ENCODE measurements around the gene SORCS3. TPM values are rescaled to one million over a fixed set of nuclear protein-coding genes. Genes with fewer than 3 reads are reported as not detected.

The SORCS3 gene
- total and polyA plus RNA-seq, 7 experiments from 2014 or later = 0.41 to 4.6 (median 0.61) TPM; not detected in 1

DNA sequence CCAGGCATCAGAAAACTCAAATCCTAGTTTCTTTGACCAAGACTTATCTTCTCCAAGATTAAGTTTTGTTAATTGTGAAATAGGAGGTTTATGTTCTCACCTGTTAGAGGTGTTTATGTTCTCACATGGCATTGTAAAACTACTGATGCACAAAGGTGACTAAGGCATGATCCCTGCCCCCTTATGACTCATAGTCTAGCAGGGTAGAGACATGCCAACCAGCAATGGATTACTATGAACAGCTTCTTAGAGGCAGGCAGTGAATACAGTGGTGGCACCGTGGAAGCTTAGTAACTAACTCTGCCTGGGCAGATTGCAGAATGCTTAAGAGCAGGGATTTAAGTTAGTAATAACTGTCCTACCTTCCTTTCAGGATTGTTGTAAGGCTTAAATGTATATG is 400.9 kb downstream of the SORCS3 start:
- H3K27me3 Mint-ChIP-seq = peaks cover 0 to 4% (median 0%) of the 10 kb centered on the region in 5 donors
- no peaks in the 10 kb centered on the region for H3K27me3 ChIP-seq (ENCODE audit: control insufficient read depth in 2 of 2, insufficient read depth in 2 of 2, low read length in 2 of 2)
- ChIA-PET POLR2A (no interaction called here), CTCF (no interaction called here)
- ATAC-seq = no peak
- no peaks in the 10 kb centered on the region for H3K4me1 ChIP-seq (ENCODE audit: control insufficient read depth in 2 of 2, insufficient read depth in 2 of 2, low read length in 2 of 2)
- H3K27ac ChIP-seq (ENCODE audit: low read depth, low read length) = no peak overlapping the region
- no peak overlapping the region for H3K27ac Mint-ChIP-seq
- H3K4me3 Mint-ChIP-seq = no peak overlapping the region
- H3K4me1 Mint-ChIP-seq = peaks cover 0 to 6% (median 0%) of the 10 kb centered on the region in 7 donors
- H3K9me3 Mint-ChIP-seq = peaks cover 0 to 4% (median 0%) of the 10 kb centered on the region in 11 donors
- no peak for DNase-seq
- H3K36me3 Mint-ChIP-seq = peaks cover 0 to 28% (median 5%) of the 10 kb centered on the region in 5 donors
- no peaks in the 10 kb centered on the region for H3K36me3 ChIP-seq (ENCODE audit: control insufficient read depth in 2 of 3, insufficient read depth in 3 of 3, low read length in 3 of 3)
- H3K4me3 ChIP-seq (ENCODE audit: low read length) = no peak overlapping the region
- intact Hi-C loops (cut with micrococcal nuclease) = no loop called here
- no peaks in the 10 kb centered on the region for H3K9me3 ChIP-seq (ENCODE audit: control insufficient read depth in 2 of 3, low read length in 3 of 3)

DNA sequence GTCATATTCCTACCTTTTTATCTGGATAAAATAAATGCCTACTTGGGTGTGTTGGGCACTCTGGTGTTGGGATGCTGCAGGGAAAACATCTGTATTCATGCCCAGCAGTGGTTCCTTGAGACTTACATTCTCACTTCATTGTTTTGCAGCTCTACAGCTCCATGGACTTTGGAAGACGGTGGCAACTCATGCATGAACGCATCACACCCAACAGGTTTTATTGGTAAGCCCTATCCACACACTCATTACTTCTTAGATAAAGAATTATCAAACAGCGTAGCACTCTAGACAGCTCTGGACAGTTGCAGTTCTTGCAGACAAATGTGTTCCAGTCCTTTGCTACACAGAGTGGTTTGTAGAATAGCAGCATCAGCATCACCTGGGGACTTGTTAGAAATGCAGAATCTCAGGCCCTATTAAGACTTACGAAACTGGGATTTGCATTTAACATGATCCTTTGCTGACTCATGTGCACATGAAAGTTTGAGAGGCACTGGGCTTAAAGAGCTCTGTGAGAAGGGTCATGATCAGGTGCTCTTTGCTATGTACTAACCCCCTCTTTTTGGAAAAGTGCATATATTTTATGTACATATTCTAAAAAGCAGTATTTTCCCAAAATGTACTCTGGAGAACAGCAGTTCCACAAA is 401.9 kb downstream of the SORCS3 start:
- CTCF ChIA-PET = no interaction called here
- DNase-seq (no peak), ATAC-seq (no peak)
- Histone ChIP-seq H3K27ac (ENCODE audit: low read depth, low read length) (no peak overlapping the region), H3K9me3 (ENCODE audit: control insufficient read depth in 2 of 3, low read length in 3 of 3) (no peaks in the 10 kb centered on the region), H3K36me3 (ENCODE audit: control insufficient read depth in 2 of 3, insufficient read depth in 3 of 3, low read length in 3 of 3) (no peaks in the 10 kb centered on the region), H3K27me3 (ENCODE audit: control insufficient read depth in 2 of 2, insufficient read depth in 2 of 2, low read length in 2 of 2) (no peaks in the 10 kb centered on the region), H3K4me3 (ENCODE audit: low read length) (no peak overlapping the region), H3K4me1 (ENCODE audit: control insufficient read depth in 2 of 2, insufficient read depth in 2 of 2, low read length in 2 of 2) (no peaks in the 10 kb centered on the region)
- Mint-ChIP-seq H3K27me3 (peaks cover 0 to 4% (median 0%) of the 10 kb centered on the region in 5 donors), H3K9me3 (peaks cover 0 to 6% (median 2%) of the 10 kb centered on the region in 11 donors), H3K36me3 (peaks cover 0 to 36% (median 9%) of the 10 kb centered on the region in 5 donors), H3K4me3 (no peak overlapping the region), H3K27ac (no peak overlapping the region), H3K4me1 (peaks cover 0 to 6% (median 0%) of the 10 kb centered on the region in 7 donors)
- intact Hi-C loops (cut with micrococcal nuclease) = no loop called here
- POLR2A ChIA-PET = no interaction called here

DNA sequence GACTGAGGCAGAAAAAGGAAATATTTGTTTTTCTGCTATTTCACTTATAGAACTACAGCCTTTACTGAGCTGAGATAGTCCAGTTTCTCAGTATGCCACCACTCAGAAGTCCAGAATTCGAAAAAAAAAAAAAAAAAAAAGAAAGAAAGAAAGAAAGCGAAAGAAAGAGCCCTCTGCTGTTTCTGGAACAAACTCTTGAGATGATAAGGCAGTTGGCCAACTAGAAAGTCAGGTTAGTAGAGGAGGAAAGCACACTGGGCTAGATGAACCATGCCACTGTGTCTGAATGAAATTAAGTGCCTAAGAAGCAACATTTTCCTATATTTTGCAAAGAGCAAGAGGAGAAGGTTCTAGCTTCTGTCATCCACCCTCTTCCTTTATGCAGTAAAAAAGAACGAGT is 403.8 kb downstream of the SORCS3 start:
- no peak for ATAC-seq
- ChIA-PET POLR2A (no interaction called here), CTCF (no interaction called here)
- H3K4me3 Mint-ChIP-seq = no peak overlapping the region
- no peak for DNase-seq
- H3K4me1 ChIP-seq (ENCODE audit: control insufficient read depth in 2 of 2, insufficient read depth in 2 of 2, low read length in 2 of 2) = no peaks in the 10 kb centered on the region
- H3K27me3 ChIP-seq (ENCODE audit: control insufficient read depth in 2 of 2, insufficient read depth in 2 of 2, low read length in 2 of 2) = no peaks in the 10 kb centered on the region
- H3K27ac ChIP-seq (ENCODE audit: low read depth, low read length) = no peak overlapping the region
- H3K9me3 ChIP-seq (ENCODE audit: control insufficient read depth in 2 of 3, low read length in 3 of 3) = no peaks in the 10 kb centered on the region
- no peak overlapping the region for H3K27ac Mint-ChIP-seq
- H3K36me3 ChIP-seq (ENCODE audit: control insufficient read depth in 2 of 3, insufficient read depth in 3 of 3, low read length in 3 of 3) = no peaks in the 10 kb centered on the region
- H3K4me1 Mint-ChIP-seq = peaks cover 0 to 6% (median 0%) of the 10 kb centered on the region in 7 donors
- H3K9me3 Mint-ChIP-seq = peaks cover 0 to 11% (median 3%) of the 10 kb centered on the region in 11 donors
- peaks cover 0 to 39% (median 13%) of the 10 kb centered on the region in 5 donors for H3K36me3 Mint-ChIP-seq
- H3K27me3 Mint-ChIP-seq = no peaks in the 10 kb centered on the region
- intact Hi-C loops (cut with micrococcal nuclease) = no loop called here
- H3K4me3 ChIP-seq (ENCODE audit: low read length) = no peak overlapping the region

DNA sequence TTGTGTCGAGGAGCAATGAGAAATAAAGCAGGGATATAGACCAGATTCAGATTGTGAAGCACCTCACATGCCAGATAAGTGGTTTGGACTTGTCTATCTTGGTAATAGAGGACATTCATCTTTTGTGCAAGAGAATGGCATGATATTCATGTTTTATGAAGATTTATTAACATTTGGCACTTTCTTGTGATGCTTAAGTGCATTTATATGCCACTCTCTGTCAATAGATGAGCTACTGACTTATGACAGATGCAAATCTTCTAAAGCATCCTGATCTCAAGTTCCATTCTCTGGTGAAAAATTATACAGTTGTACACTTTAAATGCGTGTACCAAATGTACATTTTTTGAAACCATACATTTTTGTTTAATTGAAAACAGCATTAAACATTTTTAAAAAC is 415.3 kb downstream of the SORCS3 start:
- ChIA-PET CTCF (no interaction called here), POLR2A (no interaction called here)
- peaks cover 0 to 11% (median 0%) of the 10 kb centered on the region in 3 experiments for H3K9me3 ChIP-seq (ENCODE audit: control insufficient read depth in 2 of 3, low read length in 3 of 3)
- no peaks in the 10 kb centered on the region for H3K27me3 Mint-ChIP-seq
- no peak overlapping the region for H3K27ac ChIP-seq (ENCODE audit: low read depth, low read length)
- H3K4me1 Mint-ChIP-seq = peaks cover 0 to 8% (median 0%) of the 10 kb centered on the region in 7 donors
- no peak for DNase-seq
- intact Hi-C loops (cut with micrococcal nuclease) = no loop called here
- no peak overlapping the region for H3K27ac Mint-ChIP-seq
- no peak overlapping the region for H3K4me3 ChIP-seq (ENCODE audit: low read length)
- H3K4me3 Mint-ChIP-seq = no peak overlapping the region
- peaks cover 0 to 25% (median 11%) of the 10 kb centered on the region in 5 donors for H3K36me3 Mint-ChIP-seq
- H3K9me3 Mint-ChIP-seq = peaks cover 4 to 23% (median 7%) of the 10 kb centered on the region in 11 donors
- H3K27me3 ChIP-seq (ENCODE audit: control insufficient read depth in 2 of 2, insufficient read depth in 2 of 2, low read length in 2 of 2) = no peaks in the 10 kb centered on the region
- no peak for ATAC-seq
- no peaks in the 10 kb centered on the region for H3K4me1 ChIP-seq (ENCODE audit: control insufficient read depth in 2 of 2, insufficient read depth in 2 of 2, low read length in 2 of 2)
- H3K36me3 ChIP-seq (ENCODE audit: control insufficient read depth in 2 of 3, insufficient read depth in 3 of 3, low read length in 3 of 3) = no peaks in the 10 kb centered on the region

DNA sequence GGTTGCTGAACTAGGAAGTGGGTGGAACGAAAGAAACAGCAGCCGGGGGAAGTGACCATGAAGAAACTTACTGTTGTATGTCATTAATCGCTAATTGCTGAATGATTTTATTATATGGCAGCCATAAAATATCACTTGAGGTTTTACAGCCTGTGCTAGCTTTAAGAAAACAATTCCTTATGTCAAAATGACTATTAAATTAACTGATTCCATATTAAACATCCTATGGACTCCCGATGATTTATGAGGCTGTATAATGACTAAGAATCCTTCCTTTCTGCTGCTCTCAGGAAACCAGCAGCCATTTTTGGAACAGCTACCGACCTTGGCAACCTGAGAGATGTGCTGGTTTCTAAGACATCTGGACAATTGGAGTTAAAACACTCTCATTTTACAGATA is 421.9 kb downstream of the SORCS3 start:
- H3K36me3 Mint-ChIP-seq = peaks cover 0 to 9% (median 4%) of the 10 kb centered on the region in 5 donors
- H3K4me3 Mint-ChIP-seq = no peak overlapping the region
- peaks cover 0 to 2% (median 0%) of the 10 kb centered on the region in 11 donors for H3K9me3 Mint-ChIP-seq
- Histone ChIP-seq H3K4me1 (ENCODE audit: control insufficient read depth in 2 of 2, insufficient read depth in 2 of 2, low read length in 2 of 2) (no peaks in the 10 kb centered on the region), H3K36me3 (ENCODE audit: control insufficient read depth in 2 of 3, insufficient read depth in 3 of 3, low read length in 3 of 3) (no peaks in the 10 kb centered on the region), H3K4me3 (ENCODE audit: low read length) (no peak overlapping the region), H3K27ac (ENCODE audit: low read depth, low read length) (no peak overlapping the region), H3K9me3 (ENCODE audit: control insufficient read depth in 2 of 3, low read length in 3 of 3) (no peaks in the 10 kb centered on the region), H3K27me3 (ENCODE audit: control insufficient read depth in 2 of 2, insufficient read depth in 2 of 2, low read length in 2 of 2) (no peaks in the 10 kb centered on the region)
- ChIA-PET CTCF (no interaction called here), POLR2A (no interaction called here)
- DNase-seq = no peak
- no peak overlapping the region for H3K27ac Mint-ChIP-seq
- ATAC-seq = no peak
- no peaks in the 10 kb centered on the region for H3K27me3 Mint-ChIP-seq
- intact Hi-C loops (cut with micrococcal nuclease) = no loop called here
- peaks cover 0 to 7% (median 0%) of the 10 kb centered on the region in 7 donors for H3K4me1 Mint-ChIP-seq

DNA sequence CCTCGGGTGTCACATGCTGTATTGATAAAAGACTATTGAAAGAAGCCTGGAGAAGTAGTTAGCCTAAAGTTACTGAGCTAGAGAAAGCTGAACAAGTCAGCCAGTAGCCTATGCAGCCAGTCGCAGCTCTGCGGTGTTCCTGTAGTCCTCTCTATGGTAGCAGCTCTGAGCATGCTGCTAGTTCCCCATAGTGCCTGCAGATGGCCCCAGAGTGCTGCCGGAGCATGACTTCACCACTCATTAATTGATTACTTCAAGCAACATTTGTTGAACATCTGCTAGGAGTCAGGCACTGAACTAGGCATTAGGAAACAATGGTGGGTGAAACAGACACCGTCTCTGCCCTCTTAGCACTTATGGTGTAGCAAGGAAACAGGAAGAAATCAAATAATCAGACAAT is 422.7 kb downstream of the SORCS3 start:
- no peaks in the 10 kb centered on the region for H3K27me3 Mint-ChIP-seq
- ChIA-PET CTCF (interaction anchor here (0.6 kb wide), 1 partner anchor 596 kb away, joined by 3 read pairs; no protein-coding TSS in a partner anchor), POLR2A (no interaction called here)
- DNase-seq = no peak
- no peak overlapping the region for H3K27ac ChIP-seq (ENCODE audit: low read depth, low read length)
- peaks cover 0 to 9% (median 4%) of the 10 kb centered on the region in 5 donors for H3K36me3 Mint-ChIP-seq
- no peak overlapping the region for H3K4me3 Mint-ChIP-seq
- H3K4me3 ChIP-seq (ENCODE audit: low read length) = no peak overlapping the region
- no peaks in the 10 kb centered on the region for H3K9me3 ChIP-seq (ENCODE audit: control insufficient read depth in 2 of 3, low read length in 3 of 3)
- no peaks in the 10 kb centered on the region for H3K36me3 ChIP-seq (ENCODE audit: control insufficient read depth in 2 of 3, insufficient read depth in 3 of 3, low read length in 3 of 3)
- H3K4me1 ChIP-seq (ENCODE audit: control insufficient read depth in 2 of 2, insufficient read depth in 2 of 2, low read length in 2 of 2) = no peaks in the 10 kb centered on the region
- ATAC-seq = no peak
- no peak overlapping the region for H3K27ac Mint-ChIP-seq
- intact Hi-C loops (cut with micrococcal nuclease) = no loop called here
- peaks cover 0 to 7% (median 0%) of the 10 kb centered on the region in 7 donors for H3K4me1 Mint-ChIP-seq
- no peaks in the 10 kb centered on the region for H3K27me3 ChIP-seq (ENCODE audit: control insufficient read depth in 2 of 2, insufficient read depth in 2 of 2, low read length in 2 of 2)
- peaks cover 0 to 2% (median 0%) of the 10 kb centered on the region in 11 donors for H3K9me3 Mint-ChIP-seq

DNA sequence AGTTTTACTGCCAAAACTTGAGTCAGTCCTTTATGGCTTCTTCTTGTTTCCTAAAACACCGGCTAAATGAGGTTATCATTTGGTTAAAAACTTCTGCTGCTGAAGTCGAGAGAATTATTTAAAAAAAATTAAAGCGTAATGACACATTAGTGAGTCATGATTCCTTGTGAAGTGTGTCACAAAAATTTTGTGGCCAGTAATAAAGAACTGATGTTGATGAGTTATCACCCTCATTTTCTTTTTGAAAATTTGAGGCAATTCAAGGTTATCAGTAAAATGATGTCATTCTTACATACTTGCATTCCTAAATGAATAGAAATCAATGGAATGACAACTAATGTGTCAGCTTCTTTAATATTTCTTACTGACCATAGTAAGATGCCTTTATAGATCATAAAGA is 427.4 kb downstream of the SORCS3 start:
- Mint-ChIP-seq H3K9me3 (no peaks in the 10 kb centered on the region), H3K4me3 (no peak overlapping the region), H3K27me3 (peaks cover 0 to 5% (median 0%) of the 10 kb centered on the region in 5 donors), H3K36me3 (no peaks in the 10 kb centered on the region), H3K27ac (no peak overlapping the region), H3K4me1 (peaks cover 0 to 7% (median 0%) of the 10 kb centered on the region in 7 donors)
- no peak for ATAC-seq
- no peaks in the 10 kb centered on the region for H3K36me3 ChIP-seq (ENCODE audit: control insufficient read depth in 2 of 3, insufficient read depth in 3 of 3, low read length in 3 of 3)
- no peak overlapping the region for H3K4me3 ChIP-seq (ENCODE audit: low read length)
- intact Hi-C loops (cut with micrococcal nuclease) = no loop called here
- ChIA-PET CTCF (no interaction called here), POLR2A (no interaction called here)
- H3K27ac ChIP-seq (ENCODE audit: low read depth, low read length) = no peak overlapping the region
- no peaks in the 10 kb centered on the region for H3K9me3 ChIP-seq (ENCODE audit: control insufficient read depth in 2 of 3, low read length in 3 of 3)
- H3K4me1 ChIP-seq (ENCODE audit: control insufficient read depth in 2 of 2, insufficient read depth in 2 of 2, low read length in 2 of 2) = no peaks in the 10 kb centered on the region
- no peaks in the 10 kb centered on the region for H3K27me3 ChIP-seq (ENCODE audit: control insufficient read depth in 2 of 2, insufficient read depth in 2 of 2, low read length in 2 of 2)
- no peak for DNase-seq
